GM13977 (cell line): ENCODE measurements around the gene SAC3D1.
"Not testable (repeated sequence)": the region's sequence is repeated elsewhere in the genome, so short reads cannot be mapped to it uniquely, and the experiment has no call there.

ENCODE experiments used
- DNase-seq: peaks from one replicate; pipeline ENCODE4 v3.0.0; 2012; ENCODE audit warnings: low spot score
- in situ Hi-C: fragments of 300-500 bp; cut with MboI; formaldehyde crosslinking; loops from one replicate; pipeline ENCODE4 v1.12.0; 2022; ENCODE audit warnings: low sequenced_read_pairs, low pct_unique_long_range_greater_than_20kb, mixed read lengths, inconsistent platforms; ENCODE audit not compliant: unreplicated experiment
- TF ChIP-seq, protein P1 (sequence below): IDR thresholded peaks from 2 replicates; pipeline ENCODE4 v1.5.1; 2012; ENCODE audit warnings: mild to moderate bottlenecking, control low read depth; ENCODE audit not compliant: insufficient read depth; ENCODE audit errors: extremely low read depth, missing control alignments

Gene SAC3D1

GRCh38 chr11:65021509-65021908 lies 19.5 kb upstream of the SAC3D1 start:
- in situ Hi-C loops: no loop called here

DNA sequence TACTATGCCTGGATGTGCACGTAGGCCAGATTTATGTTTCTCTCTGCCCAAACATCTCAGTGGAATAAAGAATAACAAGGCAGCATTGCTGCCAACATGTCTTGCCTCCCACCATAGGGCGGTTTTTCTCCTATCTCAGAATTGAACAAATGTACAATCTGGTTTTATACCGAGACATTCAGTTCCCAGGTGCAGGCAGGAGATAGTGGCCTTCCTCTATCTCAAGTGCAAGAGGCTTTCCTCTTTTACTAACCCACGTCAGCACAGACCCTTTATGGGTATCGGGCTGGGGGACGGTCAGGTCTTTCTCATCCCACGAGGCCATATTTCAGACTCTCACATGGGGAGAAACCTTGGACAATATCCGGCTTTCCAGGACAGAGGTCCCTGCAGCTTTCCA lies 17.5 kb upstream of the SAC3D1 start:
- DNase-seq, in situ Hi-C loops: not testable (repeated sequence)

More at GRCh38 chr11:65021509-65021908, 19.5 kb upstream of the SAC3D1 start:
- TF ChIP-seq, protein P1, sequence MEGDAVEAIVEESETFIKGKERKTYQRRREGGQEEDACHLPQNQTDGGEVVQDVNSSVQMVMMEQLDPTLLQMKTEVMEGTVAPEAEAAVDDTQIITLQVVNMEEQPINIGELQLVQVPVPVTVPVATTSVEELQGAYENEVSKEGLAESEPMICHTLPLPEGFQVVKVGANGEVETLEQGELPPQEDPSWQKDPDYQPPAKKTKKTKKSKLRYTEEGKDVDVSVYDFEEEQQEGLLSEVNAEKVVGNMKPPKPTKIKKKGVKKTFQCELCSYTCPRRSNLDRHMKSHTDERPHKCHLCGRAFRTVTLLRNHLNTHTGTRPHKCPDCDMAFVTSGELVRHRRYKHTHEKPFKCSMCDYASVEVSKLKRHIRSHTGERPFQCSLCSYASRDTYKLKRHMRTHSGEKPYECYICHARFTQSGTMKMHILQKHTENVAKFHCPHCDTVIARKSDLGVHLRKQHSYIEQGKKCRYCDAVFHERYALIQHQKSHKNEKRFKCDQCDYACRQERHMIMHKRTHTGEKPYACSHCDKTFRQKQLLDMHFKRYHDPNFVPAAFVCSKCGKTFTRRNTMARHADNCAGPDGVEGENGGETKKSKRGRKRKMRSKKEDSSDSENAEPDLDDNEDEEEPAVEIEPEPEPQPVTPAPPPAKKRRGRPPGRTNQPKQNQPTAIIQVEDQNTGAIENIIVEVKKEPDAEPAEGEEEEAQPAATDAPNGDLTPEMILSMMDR: no peak
- no peak for DNase-seq

- no peak for DNase-seq
- TF ChIP-seq, protein P1: no peak
- in situ Hi-C loops: no loop called here
Measured at GRCh38 chr11:65026810-65027209, 14.2 kb upstream of the SAC3D1 start.

DNA sequence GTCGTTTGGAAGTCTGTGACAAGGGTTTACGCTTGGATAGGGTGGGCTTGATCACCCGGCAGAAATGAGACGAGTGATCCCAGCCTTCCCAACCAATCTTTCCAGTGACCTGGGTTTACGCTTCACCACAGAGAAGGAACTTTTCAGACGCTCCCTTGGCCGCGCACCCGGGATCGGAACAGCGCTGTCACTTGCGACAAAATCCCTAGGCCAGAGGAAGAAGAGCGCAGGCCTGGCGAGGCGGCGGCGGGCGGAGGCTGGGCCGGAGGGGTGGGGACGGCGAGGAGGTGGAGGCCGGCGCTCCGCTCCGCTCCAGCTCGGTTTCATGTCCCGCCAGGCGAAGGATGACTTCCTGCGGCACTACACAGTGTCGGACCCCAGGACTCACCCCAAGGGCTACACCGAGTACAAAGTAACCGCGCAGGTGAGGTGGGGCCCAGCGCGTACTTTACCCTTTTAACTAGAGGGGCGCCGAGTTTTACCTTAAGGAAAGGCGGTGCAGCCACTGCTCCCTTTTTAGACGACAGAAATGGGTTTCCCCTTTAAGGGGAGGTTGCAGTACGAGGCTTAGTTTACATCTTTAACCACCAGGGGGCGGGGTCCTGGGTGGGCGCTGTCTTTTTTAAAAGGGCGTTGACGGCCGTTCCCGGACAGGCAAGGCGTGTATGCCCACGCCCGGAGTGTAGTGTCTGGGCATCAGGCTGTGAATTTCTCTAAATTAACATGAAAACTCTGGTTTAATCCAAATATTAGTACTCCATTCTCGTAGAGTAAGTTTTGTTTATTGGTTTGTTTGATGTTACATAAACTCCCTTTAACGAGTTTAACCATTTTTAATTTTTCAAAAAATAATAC lies 13.6 kb upstream of the SAC3D1 start, which contains the start of gene SNX15:
Gene SNX15, plus strand, starts transcription at position 227 of the 855 bp plus-strand sequence. Its CDS starts 99 bp downstream, at position 326.
- DNase-seq: peak; percentile 96
- in situ Hi-C loops: no loop called here
- TF ChIP-seq, protein P1: peak; percentile 45

- DNase-seq: no peak
- in situ Hi-C loops: no loop called here
- TF ChIP-seq, protein P1: no peak
Measured at GRCh38 chr11:65032216-65032615, 8.8 kb upstream of the SAC3D1 start.

DNA sequence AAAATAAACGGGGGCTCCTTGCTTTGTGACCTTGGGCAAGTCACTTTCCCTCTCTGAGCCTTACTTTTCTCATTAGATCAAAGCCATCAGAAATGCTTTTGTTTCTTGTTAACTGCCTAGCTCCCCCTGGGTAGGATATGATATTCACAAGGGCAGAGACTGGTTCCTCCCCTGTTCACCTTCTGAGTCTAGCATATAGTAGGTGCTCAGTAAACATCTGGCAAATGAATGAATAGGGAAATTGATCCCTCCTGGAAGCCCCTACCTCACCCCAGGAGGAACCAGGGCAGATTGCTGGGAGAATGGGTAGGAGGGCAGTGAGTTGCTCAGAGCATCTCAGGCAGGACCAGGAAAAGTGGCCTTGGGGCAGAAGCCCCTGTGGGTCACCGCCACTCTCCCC lies 6.6 kb upstream of the SAC3D1 start:
- no peak for DNase-seq
- TF ChIP-seq, protein P1: no peak
- in situ Hi-C loops: no loop called here

DNA sequence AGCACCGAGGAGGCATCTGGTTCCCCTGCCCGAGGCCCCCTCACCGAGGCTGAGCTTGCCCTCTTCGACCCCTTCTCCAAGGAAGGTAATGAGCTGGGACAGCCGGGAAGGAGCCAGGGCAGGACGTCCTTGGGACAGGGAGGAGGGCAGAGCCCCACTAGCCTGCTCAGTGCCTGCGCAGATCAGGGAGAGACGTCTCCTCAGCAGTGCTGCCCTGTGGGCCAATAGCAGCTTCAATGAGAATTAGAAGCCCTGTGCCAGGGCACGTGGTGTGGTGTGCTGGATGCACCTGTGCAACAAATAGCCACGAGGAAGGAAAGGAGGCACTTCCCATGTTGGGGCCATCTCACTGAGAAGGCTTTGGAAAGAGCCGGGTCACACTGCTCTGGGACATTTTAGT lies 5.4 kb upstream of the SAC3D1 start:
- TF ChIP-seq, protein P1: no peak
- in situ Hi-C loops: no loop called here
- DNase-seq: no peak
